CD4-positive, alpha-beta T cell treated with Interleukin-21 for 1 hour (primary cell): Measurements from ENCODE around the gene RNF157.

Experiments used
- DNase-seq: peaks from one replicate; pipeline ENCODE4 v3.0.0-alpha.2; 2020

Gene RNF157

GRCh38 chr17:76121932-76122430 is 118.3 kb downstream of the RNF157 start:
- no peak for DNase-seq

GRCh38 chr17:76120658-76121008 is 119.7 kb downstream of the RNF157 start:
- no peak for DNase-seq

- DNase-seq: no peak
Measured at GRCh38 chr17:76119409-76120371, 120.6 kb downstream of the RNF157 start.

- no peak for DNase-seq
Measured at GRCh38 chr17:76115138-76115754, 125.0 kb downstream of the RNF157 start.

- DNase-seq: no peak
Measured at GRCh38 chr17:76111956-76112355, 128.3 kb downstream of the RNF157 start.

GRCh38 chr17:76107509-76107908 is 132.8 kb downstream of the RNF157 start:
- DNase-seq: peak; percentile 38

GRCh38 chr17:76106703-76107102 is 133.6 kb downstream of the RNF157 start:
- DNase-seq: no peak

GRCh38 chr17:76104896-76105231 is 135.4 kb downstream of the RNF157 start:
- no peak for DNase-seq

GRCh38 chr17:76104140-76104895 is 136.0 kb downstream of the RNF157 start:
- DNase-seq: no peak

- DNase-seq: peak; percentile 94
Measured at GRCh38 chr17:76103274-76104139, 136.8 kb downstream of the RNF157 start, which contains the start of gene EXOC7. TSS of gene EXOC7 (minus strand) at chr17:76103787. CDS start at chr17:76103692, 95 bp downstream.

GRCh38 chr17:76102944-76103273 is 137.4 kb downstream of the RNF157 start:
- no peak for DNase-seq

GRCh38 chr17:76097716-76098295 is 142.5 kb downstream of the RNF157 start:
- no peak for DNase-seq

GRCh38 chr17:76095943-76096342 is 144.3 kb downstream of the RNF157 start:
- DNase-seq: no peak

GRCh38 chr17:76094046-76094445 is 146.2 kb downstream of the RNF157 start:
- DNase-seq: no peak

GRCh38 chr17:76092526-76093413 is 147.5 kb downstream of the RNF157 start:
- DNase-seq: no peak
